Esophagus squamous epithelium (tissue), 4 donors: ENCODE measurements around the gene TBC1D1.

Experiments
- POLR2A ChIP-seq, 4 donors: fragments of 450-650 bp; IDR thresholded peaks; one replicate each; pipeline ENCODE4 v1.6.1; 2017; ENCODE audit warnings: antibody characterized with exemption in 4 of 4, mild to moderate bottlenecking in 4 of 4, moderate library complexity in 3 of 4
- TF ChIP-seq, protein P1 (sequence below), 6 experiments: fragments of 450-650 bp in 4 of 6; fragments of 200-600 bp in 2 of 6; sonication (generic) in 2 of 6; IDR thresholded peaks; one replicate each; pipeline ENCODE4 v1.5.1; 2016 to 2019; ENCODE audit warnings: antibody characterized with exemption in 6 of 6, mild to moderate bottlenecking in 4 of 6, moderate library complexity in 4 of 6

DNA sequence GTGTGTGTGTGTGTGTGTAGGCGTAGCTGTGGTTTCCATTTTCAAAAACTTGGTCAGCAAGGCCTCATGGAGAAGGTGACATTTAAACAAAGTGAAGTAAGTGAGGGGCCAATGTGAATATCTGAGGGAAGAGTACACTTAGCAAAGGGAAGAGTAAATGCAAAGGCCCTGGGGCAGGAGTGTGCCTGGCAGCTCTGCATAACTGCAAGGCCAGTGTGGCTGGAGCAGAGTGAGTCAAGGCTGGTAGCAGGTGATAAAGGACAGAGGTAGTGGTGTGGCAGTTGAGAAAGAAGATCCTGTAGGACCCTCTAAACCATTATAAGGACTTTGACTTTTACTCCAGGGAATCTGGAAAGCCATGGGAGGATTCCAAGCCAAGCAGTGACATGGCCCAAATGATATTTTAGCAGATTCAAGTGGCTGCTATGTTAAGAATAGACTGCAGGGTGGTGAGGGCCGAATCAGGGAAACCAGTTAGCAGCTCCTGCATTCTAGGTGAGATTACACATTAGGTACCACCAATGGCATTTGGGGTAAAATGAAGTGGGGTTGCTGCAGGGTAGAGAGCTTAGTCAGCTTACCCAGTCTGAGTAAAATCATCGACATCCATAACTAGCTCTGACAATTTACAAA lies 5.9 kb upstream of the TBC1D1 start:
- no peak for TF ChIP-seq POLR2A (IDR thresholded peaks at IDR 0.05)
- TF ChIP-seq, protein P1, sequence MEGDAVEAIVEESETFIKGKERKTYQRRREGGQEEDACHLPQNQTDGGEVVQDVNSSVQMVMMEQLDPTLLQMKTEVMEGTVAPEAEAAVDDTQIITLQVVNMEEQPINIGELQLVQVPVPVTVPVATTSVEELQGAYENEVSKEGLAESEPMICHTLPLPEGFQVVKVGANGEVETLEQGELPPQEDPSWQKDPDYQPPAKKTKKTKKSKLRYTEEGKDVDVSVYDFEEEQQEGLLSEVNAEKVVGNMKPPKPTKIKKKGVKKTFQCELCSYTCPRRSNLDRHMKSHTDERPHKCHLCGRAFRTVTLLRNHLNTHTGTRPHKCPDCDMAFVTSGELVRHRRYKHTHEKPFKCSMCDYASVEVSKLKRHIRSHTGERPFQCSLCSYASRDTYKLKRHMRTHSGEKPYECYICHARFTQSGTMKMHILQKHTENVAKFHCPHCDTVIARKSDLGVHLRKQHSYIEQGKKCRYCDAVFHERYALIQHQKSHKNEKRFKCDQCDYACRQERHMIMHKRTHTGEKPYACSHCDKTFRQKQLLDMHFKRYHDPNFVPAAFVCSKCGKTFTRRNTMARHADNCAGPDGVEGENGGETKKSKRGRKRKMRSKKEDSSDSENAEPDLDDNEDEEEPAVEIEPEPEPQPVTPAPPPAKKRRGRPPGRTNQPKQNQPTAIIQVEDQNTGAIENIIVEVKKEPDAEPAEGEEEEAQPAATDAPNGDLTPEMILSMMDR (IDR thresholded peaks at IDR 0.05): no peak
